H9 (cell line): Measurements from ENCODE around the gene CYTH3. TPM values are rescaled to one million over a fixed set of nuclear protein-coding genes. Genes with fewer than 3 reads are reported as not detected.

Source experiments
- DNase-seq: peaks from one replicate; pipeline ENCODE4 v3.0.0-alpha.2; 2017
- H2AFZ ChIP-seq: one replicate; pipeline ENCODE4 v1.6.1; 2013; ENCODE audit warnings: mild to moderate bottlenecking, low read length, control low read depth, moderate library complexity
- H2AK5ac ChIP-seq: 2 replicates; pipeline ENCODE4 v1.6.1; 2013; ENCODE audit warnings: low read length, control low read depth, mixed read lengths; ENCODE audit not compliant: insufficient read length
- H2BK120ac ChIP-seq: one replicate; pipeline ENCODE4 v1.6.1; 2013; ENCODE audit warnings: low read depth, mild to moderate bottlenecking, low read length, control low read depth, inconsistent platforms; ENCODE audit not compliant: poor library complexity, severe bottlenecking
- H2BK12ac ChIP-seq: 2 replicates; pipeline ENCODE4 v1.6.1; 2013; ENCODE audit warnings: low read length, control low read depth, mixed read lengths, low read depth; ENCODE audit not compliant: insufficient read length
- H2BK15ac ChIP-seq: 2 replicates; pipeline ENCODE4 v1.6.1; 2013; ENCODE audit warnings: low read depth, low read length, control low read depth
- H2BK20ac ChIP-seq: one replicate; pipeline ENCODE4 v1.6.1; 2013; ENCODE audit warnings: low read depth, mild to moderate bottlenecking, low read length, control low read depth, inconsistent platforms; ENCODE audit not compliant: poor library complexity, severe bottlenecking
- H2BK5ac ChIP-seq: 2 replicates; pipeline ENCODE4 v1.6.1; 2013; ENCODE audit warnings: low read length, control low read depth, mixed read lengths; ENCODE audit not compliant: insufficient read length
- H3K14ac ChIP-seq: 2 replicates; pipeline ENCODE4 v1.6.1; 2013; ENCODE audit warnings: low read length, control low read depth; ENCODE audit not compliant: insufficient read depth
- H3K18ac ChIP-seq: 2 replicates; pipeline ENCODE4 v1.6.1; 2013; ENCODE audit warnings: low read depth, mild to moderate bottlenecking, mixed read lengths, low read length, control low read depth; ENCODE audit not compliant: insufficient read length
- H3K23ac ChIP-seq: 2 replicates; pipeline ENCODE4 v1.6.1; 2013; ENCODE audit warnings: low read length, control low read depth, mixed read lengths, low read depth; ENCODE audit not compliant: insufficient read length
- H3K23me2 ChIP-seq: 2 replicates; pipeline ENCODE4 v1.6.1; 2013; ENCODE audit warnings: low read depth, mild to moderate bottlenecking, mixed read lengths, low read length, control low read depth; ENCODE audit not compliant: insufficient read length, poor library complexity, severe bottlenecking
- H3K27ac ChIP-seq: 2 replicates; pipeline ENCODE4 v1.5.1; 2013; ENCODE audit warnings: low read length, control low read depth, mixed read lengths, low read depth; ENCODE audit not compliant: insufficient read length
- H3K27me3 ChIP-seq: 2 replicates; pipeline ENCODE4 v1.6.1; 2013; ENCODE audit warnings: low read length, control low read depth, inconsistent platforms; ENCODE audit not compliant: insufficient read depth
- H3K4ac ChIP-seq: 2 replicates; pipeline ENCODE4 v1.6.1; 2013; ENCODE audit warnings: low read depth, mild to moderate bottlenecking, control low read depth, inconsistent platforms, low read length, moderate library complexity
- H3K4me1 ChIP-seq: 2 replicates; pipeline ENCODE4 v1.6.1; 2013; ENCODE audit warnings: low read length, control low read depth, inconsistent platforms; ENCODE audit not compliant: insufficient read depth
- H3K4me2 ChIP-seq: 2 replicates; pipeline ENCODE4 v1.6.1; 2013; ENCODE audit warnings: low read length, control low read depth, mixed read lengths; ENCODE audit not compliant: insufficient read length, insufficient read depth
- H3K56ac ChIP-seq: 2 replicates; pipeline ENCODE4 v1.6.1; 2013; ENCODE audit warnings: low read depth, mild to moderate bottlenecking, mixed read lengths, low read length, control low read depth; ENCODE audit not compliant: insufficient read length
- H3K79me1 ChIP-seq: 2 replicates; pipeline ENCODE4 v1.6.1; 2013; ENCODE audit warnings: low read depth, mild to moderate bottlenecking, moderate library complexity, low read length, control low read depth, inconsistent platforms; ENCODE audit not compliant: insufficient read depth, poor library complexity, severe bottlenecking
- H3K79me2 ChIP-seq: 2 replicates; pipeline ENCODE4 v1.6.1; 2013; ENCODE audit warnings: low read length, control low read depth, inconsistent platforms; ENCODE audit not compliant: insufficient read depth
- H3K9ac ChIP-seq: 2 replicates; pipeline ENCODE4 v1.6.1; 2013; ENCODE audit warnings: low read length, control low read depth, mixed read lengths; ENCODE audit not compliant: insufficient read length; ENCODE audit errors: extremely low read depth
- H3K9me3 ChIP-seq: one replicate; pipeline ENCODE4 v1.6.1; 2013; ENCODE audit warnings: low read depth, low read length, inconsistent platforms; ENCODE audit not compliant: control insufficient read depth
- H3T11ph ChIP-seq: one replicate; pipeline ENCODE4 v1.6.1; 2013; ENCODE audit warnings: mild to moderate bottlenecking, low read length, control low read depth, inconsistent platforms
- H4K20me1 ChIP-seq: one replicate; pipeline ENCODE4 v1.6.1; 2013; ENCODE audit not compliant: control insufficient read depth, insufficient read length, insufficient read depth
- H4K5ac ChIP-seq: 2 replicates; pipeline ENCODE4 v1.6.1; 2013; ENCODE audit warnings: low read depth, mild to moderate bottlenecking, mixed read lengths, low read length, control low read depth; ENCODE audit not compliant: insufficient read length
- H4K8ac ChIP-seq: replicated peaks from 2 replicates; pipeline ENCODE4 v1.6.1; 2013; ENCODE audit warnings: low read length, control low read depth, mixed read lengths, low read depth; ENCODE audit not compliant: insufficient read length
- H4K91ac ChIP-seq: 2 replicates; pipeline ENCODE4 v1.6.1; 2013; ENCODE audit warnings: low read depth, mild to moderate bottlenecking, moderate library complexity, mixed read lengths, low read length, control low read depth; ENCODE audit not compliant: insufficient read length
- H3K27ac Mint-ChIP-seq, 3 experiments: 2 replicates in 2 of 3; 3 replicates in 1 of 3; pipeline ENCODE4 v1.8.0; 2020 to 2021; ENCODE audit warnings: mixed read lengths in 3 of 3, mild to moderate bottlenecking in 1 of 3, moderate library complexity in 1 of 3
- H3K27me3 Mint-ChIP-seq: 2 replicates; pipeline ENCODE4 v1.8.0; 2021; ENCODE audit warnings: low read depth, mild to moderate bottlenecking, moderate library complexity, mixed read lengths
- H3K36me3 Mint-ChIP-seq, 3 experiments: 2 replicates in 2 of 3; 3 replicates in 1 of 3; pipeline ENCODE4 v1.8.0; 2020 to 2021; ENCODE audit warnings: low read depth in 3 of 3, mixed read lengths in 3 of 3; ENCODE audit not compliant: insufficient read depth in 1 of 3
- H3K4me1 Mint-ChIP-seq, 2 experiments: 2 replicates each; pipeline ENCODE4 v1.8.0; 2020; ENCODE audit warnings: mixed read lengths in 2 of 2
- H3K4me3 Mint-ChIP-seq, 2 experiments: 2 replicates in 1 of 2; 3 replicates in 1 of 2; pipeline ENCODE4 v1.8.0; 2020 to 2021; ENCODE audit warnings: mild to moderate bottlenecking in 2 of 2, mixed read lengths in 2 of 2, moderate library complexity in 1 of 2
- H3K9me3 Mint-ChIP-seq, 2 experiments: 2 replicates in 1 of 2; 3 replicates in 1 of 2; pipeline ENCODE4 v1.8.0; 2020; ENCODE audit warnings: mild to moderate bottlenecking in 2 of 2, mixed read lengths in 2 of 2, moderate library complexity in 1 of 2
- WGBS: extraction: QIAGEN DNeasy Blood & Tissue Kit; methylation state at CpG from one replicate; pipeline ENCODE4 v1.1.7; 2013; ENCODE audit warnings: missing lambda C conversion rate, low lambda C conversion rate, mixed read lengths; ENCODE audit not compliant: insufficient read length; ENCODE audit errors: extremely low coverage; 5-methylcytosine and 5-hydroxymethylcytosine counted together
- total RNA-seq: library from RNA; stranded (reverse); gene quantifications from 2 replicates; pipeline ENCODE4 v1.2.1, GENCODE V29; 2021
- TF ChIP-seq, protein P1 (sequence below): fragments of 200-600 bp; sonication (generic); conservative IDR thresholded peaks from 3 replicates; pipeline ENCODE4 v1.8.0; 2021; ENCODE audit warnings: antibody characterized with exemption, mild to moderate bottlenecking

Gene CYTH3
- total RNA-seq, 1 experiment from 2014 or later: 12.3 TPM

DNA sequence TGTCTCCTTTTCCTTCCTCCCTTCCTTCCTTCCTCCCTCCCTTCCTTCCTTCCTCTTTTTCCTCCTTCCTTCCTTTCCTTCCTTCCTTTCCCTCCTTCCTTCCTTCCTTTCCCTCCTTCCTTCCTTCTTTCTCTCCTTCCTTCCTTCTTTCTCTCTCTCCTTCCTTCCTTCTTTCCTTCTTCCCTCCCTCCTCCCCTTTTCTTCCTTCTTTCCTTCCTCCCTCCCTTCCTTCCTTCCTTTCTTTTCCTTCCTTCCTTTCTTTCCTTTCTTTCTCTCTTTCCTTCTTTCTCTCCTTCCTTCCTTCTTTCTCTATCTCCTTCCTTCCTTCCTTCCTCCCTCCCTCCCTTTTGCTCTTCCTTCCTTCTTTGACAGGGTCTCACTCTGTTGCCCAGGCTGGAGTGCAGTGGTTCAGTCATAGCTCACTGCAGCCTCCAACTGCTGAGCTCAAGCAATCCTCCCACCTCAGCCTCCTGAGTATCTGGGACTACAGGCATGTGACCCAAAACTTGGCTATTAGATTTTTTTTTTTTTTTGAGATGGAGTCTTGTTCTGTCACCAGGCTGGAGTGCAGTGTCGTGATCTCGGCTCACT lies 15.9 kb upstream of the CYTH3 start:
- H3T11ph ChIP-seq: no peak overlapping the region
- H2BK15ac ChIP-seq: no peak overlapping the region
- H3K79me2 ChIP-seq: no peaks in the 10 kb centered on the region
- no peak overlapping the region for H2AFZ ChIP-seq
- H3K9me3 Mint-ChIP-seq: peaks cover 0 to 12% of the 10 kb centered on the region in 2 experiments; a peak in 4 of 5 replicates
- H3K27ac Mint-ChIP-seq: peak overlapping the region in 1 of 3 experiments; percentile 40; a peak in 1 of 7 replicates
- no peaks in the 10 kb centered on the region for H3K4me1 ChIP-seq
- no peak overlapping the region for H2BK120ac ChIP-seq
- no peaks in the 10 kb centered on the region for H3K4me1 Mint-ChIP-seq
- H2BK20ac ChIP-seq: no peak overlapping the region
- no peak overlapping the region for H4K8ac ChIP-seq
- no peak overlapping the region for H3K23ac ChIP-seq
- H3K23me2 ChIP-seq: no peaks in the 10 kb centered on the region
- H2BK12ac ChIP-seq: no peak overlapping the region
- H3K36me3 Mint-ChIP-seq: no peaks in the 10 kb centered on the region; a peak in 3 of 7 replicates
- H3K18ac ChIP-seq: no peak overlapping the region
- no peak for DNase-seq
- no peak overlapping the region for H4K91ac ChIP-seq
- WGBS: no CpG with 5 or more reads among the region's 2 CpGs
- no peak overlapping the region for H4K5ac ChIP-seq
- H3K4me2 ChIP-seq: no peak overlapping the region
- no peak overlapping the region for H3K56ac ChIP-seq
- H4K20me1 ChIP-seq: no peaks in the 10 kb centered on the region
- H3K4ac ChIP-seq: no peak overlapping the region
- no peaks in the 10 kb centered on the region; the same call in 1 of the 2 replicates for H3K27me3 Mint-ChIP-seq
- H3K27ac ChIP-seq: no peak overlapping the region
- TF ChIP-seq, protein P1, sequence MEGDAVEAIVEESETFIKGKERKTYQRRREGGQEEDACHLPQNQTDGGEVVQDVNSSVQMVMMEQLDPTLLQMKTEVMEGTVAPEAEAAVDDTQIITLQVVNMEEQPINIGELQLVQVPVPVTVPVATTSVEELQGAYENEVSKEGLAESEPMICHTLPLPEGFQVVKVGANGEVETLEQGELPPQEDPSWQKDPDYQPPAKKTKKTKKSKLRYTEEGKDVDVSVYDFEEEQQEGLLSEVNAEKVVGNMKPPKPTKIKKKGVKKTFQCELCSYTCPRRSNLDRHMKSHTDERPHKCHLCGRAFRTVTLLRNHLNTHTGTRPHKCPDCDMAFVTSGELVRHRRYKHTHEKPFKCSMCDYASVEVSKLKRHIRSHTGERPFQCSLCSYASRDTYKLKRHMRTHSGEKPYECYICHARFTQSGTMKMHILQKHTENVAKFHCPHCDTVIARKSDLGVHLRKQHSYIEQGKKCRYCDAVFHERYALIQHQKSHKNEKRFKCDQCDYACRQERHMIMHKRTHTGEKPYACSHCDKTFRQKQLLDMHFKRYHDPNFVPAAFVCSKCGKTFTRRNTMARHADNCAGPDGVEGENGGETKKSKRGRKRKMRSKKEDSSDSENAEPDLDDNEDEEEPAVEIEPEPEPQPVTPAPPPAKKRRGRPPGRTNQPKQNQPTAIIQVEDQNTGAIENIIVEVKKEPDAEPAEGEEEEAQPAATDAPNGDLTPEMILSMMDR: no peak
- no peak overlapping the region for H2BK5ac ChIP-seq
- H2AK5ac ChIP-seq: no peak overlapping the region
- no peaks in the 10 kb centered on the region for H3K9me3 ChIP-seq
- no peaks in the 10 kb centered on the region for H3K79me1 ChIP-seq
- H3K14ac ChIP-seq: no peak overlapping the region
- no peaks in the 10 kb centered on the region for H3K27me3 ChIP-seq
- H3K9ac ChIP-seq: no peak overlapping the region
- no peak overlapping the region for H3K4me3 Mint-ChIP-seq
